HepG2 (cell line): ENCODE results near the gene PLEKHA6. TPM values are rescaled to one million over a fixed set of nuclear protein-coding genes. Genes with fewer than 3 reads are reported as not detected.

Experiments
- DBP ChIP-seq: sonication (generic); formaldehyde crosslinking; IDR thresholded peaks from 2 replicates; pipeline ENCODE4 v1.4.0; 2020; ENCODE audit warnings: missing genetic modification reagents; ENCODE audit errors: not compliant biosample characterization
- ESRRA ChIP-seq: sonication (generic); formaldehyde crosslinking; IDR thresholded peaks from 2 replicates; pipeline ENCODE4 v1.5.1; 2020; ENCODE audit warnings: mild to moderate bottlenecking, low read depth, missing genetic modification reagents
- ETV6 ChIP-seq: sonication (generic); formaldehyde crosslinking; conservative IDR thresholded peaks from 2 replicates; pipeline ENCODE4 v1.4.0; 2020; ENCODE audit warnings: missing genetic modification reagents
- GPBP1L1 ChIP-seq: sonication (generic); formaldehyde crosslinking; IDR thresholded peaks from 2 replicates; pipeline ENCODE4 v1.5.0; 2020; ENCODE audit warnings: mild to moderate bottlenecking, missing genetic modification reagents
- GTF3A ChIP-seq: sonication (generic); formaldehyde crosslinking; conservative IDR thresholded peaks from 2 replicates; pipeline ENCODE4 v1.4.0; 2020; ENCODE audit warnings: mild to moderate bottlenecking, missing genetic modification reagents
- HNF4A ChIP-seq: sonication (generic); formaldehyde crosslinking; IDR thresholded peaks from 2 replicates; pipeline ENCODE4 v1.4.0; 2020; ENCODE audit warnings: missing genetic modification reagents
- KAT2B ChIP-seq: fragments of 150-350 bp; IDR thresholded peaks from 2 replicates; pipeline ENCODE4 v1.6.1; 2014; ENCODE audit warnings: low read depth, low read length, borderline replicate concordance
- MXD4 ChIP-seq: IDR thresholded peaks from 2 replicates; pipeline ENCODE4 v1.6.1; 2016; ENCODE audit warnings: mild to moderate bottlenecking, missing biosample characterization, missing genetic modification reagents
- NFIB ChIP-seq: sonication (generic); formaldehyde crosslinking; IDR thresholded peaks from 2 replicates; pipeline ENCODE4 v1.9.0; 2021; ENCODE audit warnings: missing genetic modification reagents, mild to moderate bottlenecking, borderline replicate concordance
- SP2 ChIP-seq: sonication (generic); formaldehyde crosslinking; IDR thresholded peaks from 2 replicates; pipeline ENCODE4 v1.5.1; 2020; ENCODE audit warnings: mild to moderate bottlenecking, missing genetic modification reagents
- SPEN ChIP-seq: sonication (generic); formaldehyde crosslinking; IDR thresholded peaks from 2 replicates; pipeline ENCODE4 v1.5.1; 2020; ENCODE audit warnings: low read depth, mild to moderate bottlenecking, missing genetic modification reagents
- STAG1 ChIP-seq: sonication (generic); formaldehyde crosslinking; IDR thresholded peaks from 2 replicates; pipeline ENCODE4 v1.4.0; 2020; ENCODE audit warnings: missing genetic modification reagents
- TRIM22 ChIP-seq: fragments of 450-650 bp; IDR thresholded peaks from 2 replicates; pipeline ENCODE4 v1.6.1; 2017
- U2AF1 ChIP-seq: fragments of 200-400 bp; formaldehyde crosslinking; optimal IDR thresholded peaks from 2 replicates; pipeline ENCODE3; 2017; ENCODE audit warnings: mild to moderate bottlenecking, low read depth, low read length
- XRCC5 ChIP-seq: fragments of 200-400 bp; formaldehyde crosslinking; optimal IDR thresholded peaks from 2 replicates; pipeline ENCODE3; 2017; ENCODE audit warnings: mild to moderate bottlenecking, low read length
- ZBTB7A ChIP-seq: sonication (generic); formaldehyde crosslinking; IDR thresholded peaks from 2 replicates; pipeline ENCODE4 v1.8.0; 2022; ENCODE audit warnings: mild to moderate bottlenecking, missing genetic modification reagents
- ZNF430 ChIP-seq: sonication (generic); formaldehyde crosslinking; IDR thresholded peaks from 2 replicates; pipeline ENCODE4 v1.9.0; 2021; ENCODE audit warnings: mild to moderate bottlenecking, missing genetic modification reagents
- ZNF75D ChIP-seq: sonication (generic); formaldehyde crosslinking; IDR thresholded peaks from 2 replicates; pipeline ENCODE4 v1.8.1; 2023; ENCODE audit warnings: missing genetic modification reagents, mild to moderate bottlenecking, borderline replicate concordance
- polyA plus RNA-seq, 8 experiments: library from polyadenylated mRNA; depleted of rRNA in 3 of 8; stranded (reverse) in 7 of 8; unstranded in 1 of 8; fragments of >200 nt; fragmentation: Illumina TruSeq in 4 of 8; extraction: Trizol in 4 of 8; gene quantifications; 2 replicates each; pipeline versions ENCODE4 v1.2.1 to v1.2.3, GENCODE V29; 2011 to 2016; ENCODE audit warnings: low read depth in 4 of 8, missing spikeins in 1 of 8, mixed read lengths in 1 of 8; ENCODE audit not compliant: insufficient read depth in 1 of 8
- total RNA-seq, 5 experiments: library from RNA; depleted of rRNA; stranded (reverse); fragments of >200 nt; fragmentation: Illumina TruSeq; extraction: Trizol; gene quantifications; 2 replicates each; pipeline ENCODE4 v1.2.3, GENCODE V29; 2016; ENCODE audit warnings: low read depth in 1 of 5
- TF ChIP-seq, protein P1 (sequence below): sonication (generic); formaldehyde crosslinking; IDR thresholded peaks from 2 replicates; pipeline ENCODE4 v1.5.1; 2020; ENCODE audit warnings: mild to moderate bottlenecking, moderate library complexity, missing genetic modification reagents
- TF ChIP-seq, protein P2 (sequence below): sonication (generic); formaldehyde crosslinking; IDR thresholded peaks from 2 replicates; pipeline ENCODE4 v1.4.0; 2020; ENCODE audit warnings: missing genetic modification reagents, borderline replicate concordance

Gene PLEKHA6
- total and polyA plus RNA-seq, 2 of the 13 experiments (the other 11 are each of a cell fraction or from before 2014, with no cell fraction given), result 5.3 to 11.4 TPM

- TF ChIP-seq XRCC5 (peak; percentile 67), STAG1 (no peak), GTF3A (CRISPR knock-in tag) (no peak), ETV6 (no peak), HNF4A (CRISPR knock-in tag) (peak; percentile 72), ESRRA (CRISPR knock-in tag) (peak; percentile 75), SP2 (CRISPR knock-in tag) (no peak), MXD4 (0 out of 2 replicates have a peak, but pooled peaks have one; percentile 13), SPEN (peak; percentile 32; the same call in 1 of the 2 replicates), U2AF1 (no peak), ZBTB7A (CRISPR knock-in tag) (0 out of 2 replicates have a peak, but pooled peaks have one; percentile 36), TRIM22 (no peak), ZNF430 (CRISPR knock-in tag) (no peak), GPBP1L1 (CRISPR knock-in tag) (no peak), ZNF75D (CRISPR knock-in tag) (no peak), NFIB (no peak), KAT2B (no peak), DBP (CRISPR knock-in tag) (no peak)
- TF ChIP-seq, protein P1, sequence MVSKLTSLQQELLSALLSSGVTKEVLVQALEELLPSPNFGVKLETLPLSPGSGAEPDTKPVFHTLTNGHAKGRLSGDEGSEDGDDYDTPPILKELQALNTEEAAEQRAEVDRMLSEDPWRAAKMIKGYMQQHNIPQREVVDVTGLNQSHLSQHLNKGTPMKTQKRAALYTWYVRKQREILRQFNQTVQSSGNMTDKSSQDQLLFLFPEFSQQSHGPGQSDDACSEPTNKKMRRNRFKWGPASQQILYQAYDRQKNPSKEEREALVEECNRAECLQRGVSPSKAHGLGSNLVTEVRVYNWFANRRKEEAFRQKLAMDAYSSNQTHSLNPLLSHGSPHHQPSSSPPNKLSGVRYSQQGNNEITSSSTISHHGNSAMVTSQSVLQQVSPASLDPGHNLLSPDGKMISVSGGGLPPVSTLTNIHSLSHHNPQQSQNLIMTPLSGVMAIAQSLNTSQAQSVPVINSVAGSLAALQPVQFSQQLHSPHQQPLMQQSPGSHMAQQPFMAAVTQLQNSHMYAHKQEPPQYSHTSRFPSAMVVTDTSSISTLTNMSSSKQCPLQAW (CRISPR knock-in tag), result peak; percentile 16; the same call in 1 of the 2 replicates
- TF ChIP-seq, protein P2, sequence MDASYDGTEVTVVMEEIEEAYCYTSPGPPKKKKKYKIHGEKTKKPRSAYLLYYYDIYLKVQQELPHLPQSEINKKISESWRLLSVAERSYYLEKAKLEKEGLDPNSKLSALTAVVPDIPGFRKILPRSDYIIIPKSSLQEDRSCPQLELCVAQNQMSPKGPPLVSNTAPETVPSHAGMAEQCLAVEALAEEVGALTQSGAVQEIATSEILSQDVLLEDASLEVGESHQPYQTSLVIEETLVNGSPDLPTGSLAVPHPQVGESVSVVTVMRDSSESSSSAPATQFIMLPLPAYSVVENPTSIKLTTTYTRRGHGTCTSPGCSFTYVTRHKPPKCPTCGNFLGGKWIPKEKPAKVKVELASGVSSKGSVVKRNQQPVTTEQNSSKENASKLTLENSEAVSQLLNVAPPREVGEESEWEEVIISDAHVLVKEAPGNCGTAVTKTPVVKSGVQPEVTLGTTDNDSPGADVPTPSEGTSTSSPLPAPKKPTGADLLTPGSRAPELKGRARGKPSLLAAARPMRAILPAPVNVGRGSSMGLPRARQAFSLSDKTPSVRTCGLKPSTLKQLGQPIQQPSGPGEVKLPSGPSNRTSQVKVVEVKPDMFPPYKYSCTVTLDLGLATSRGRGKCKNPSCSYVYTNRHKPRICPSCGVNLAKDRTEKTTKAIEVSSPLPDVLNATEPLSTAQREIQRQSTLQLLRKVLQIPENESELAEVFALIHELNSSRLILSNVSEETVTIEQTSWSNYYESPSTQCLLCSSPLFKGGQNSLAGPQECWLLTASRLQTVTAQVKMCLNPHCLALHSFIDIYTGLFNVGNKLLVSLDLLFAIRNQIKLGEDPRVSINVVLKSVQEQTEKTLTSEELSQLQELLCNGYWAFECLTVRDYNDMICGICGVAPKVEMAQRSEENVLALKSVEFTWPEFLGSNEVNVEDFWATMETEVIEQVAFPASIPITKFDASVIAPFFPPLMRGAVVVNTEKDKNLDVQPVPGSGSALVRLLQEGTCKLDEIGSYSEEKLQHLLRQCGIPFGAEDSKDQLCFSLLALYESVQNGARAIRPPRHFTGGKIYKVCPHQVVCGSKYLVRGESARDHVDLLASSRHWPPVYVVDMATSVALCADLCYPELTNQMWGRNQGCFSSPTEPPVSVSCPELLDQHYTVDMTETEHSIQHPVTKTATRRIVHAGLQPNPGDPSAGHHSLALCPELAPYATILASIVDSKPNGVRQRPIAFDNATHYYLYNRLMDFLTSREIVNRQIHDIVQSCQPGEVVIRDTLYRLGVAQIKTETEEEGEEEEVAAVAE (CRISPR knock-in tag), result 0 out of 2 replicates have a peak, but pooled peaks have one; percentile 23
These were observed 18.3 kb upstream of the PLEKHA6 start (continued) for GRCh38 chr1:204377800-204378668.
